Measurements from ENCODE around the gene ATRNL1. TPM values are rescaled to one million over a fixed set of nuclear protein-coding genes. Genes with fewer than 3 reads are reported as not detected.
"Not testable (repeated sequence)": the region's sequence is repeated elsewhere in the genome, so short reads cannot be mapped to it uniquely, and the experiment has no call there.

Gene ATRNL1
- polyA plus RNA-seq, 1 donor from 2014 or later = 47.8 TPM

GRCh38 chr10:115827231-115828009 lies 734.3 kb downstream of the ATRNL1 start:
- H3F3A ChIP-seq (ENCODE audit: insufficient read depth, low read length, poor library complexity, severe bottlenecking) = no peaks in the 10 kb centered on the region
- H3K27me3 ChIP-seq (ENCODE audit: insufficient read depth, low read depth, low read length) = no peaks in the 10 kb centered on the region
- no peak overlapping the region for H2AFZ ChIP-seq (ENCODE audit: low read depth, low read length)
- H4K20me1 ChIP-seq (ENCODE audit: insufficient read depth) = no peaks in the 10 kb centered on the region
- H3K9me3 ChIP-seq (ENCODE audit: low read length) = no peaks in the 10 kb centered on the region
- no peaks in the 10 kb centered on the region for H3K9me2 ChIP-seq (ENCODE audit: insufficient read depth, low read length)
- H3K9ac ChIP-seq (ENCODE audit: low read length) = no peak overlapping the region
- H3K27ac ChIP-seq (ENCODE audit: low read length) = no peak overlapping the region
- H3K36me3 ChIP-seq (ENCODE audit: insufficient read depth, low read length) = no peaks in the 10 kb centered on the region
- no peak for TF ChIP-seq SMC3 (conservative IDR thresholded peaks at IDR 0.05; ENCODE audit: poor library complexity)
- no peak for TF ChIP-seq RAD21 (conservative IDR thresholded peaks at IDR 0.05)
- no peak for TF ChIP-seq MXI1 (conservative IDR thresholded peaks at IDR 0.05; ENCODE audit: poor library complexity, severe bottlenecking)
- TF ChIP-seq TAF1 (IDR thresholded peaks at IDR 0.05; ENCODE audit: low read depth) = no peak
- no peak for TF ChIP-seq CTCF (IDR thresholded peaks at IDR 0.05; ENCODE audit: poor library complexity, severe bottlenecking)
- no peak for TF ChIP-seq EZH2 (IDR thresholded peaks at IDR 0.05; ENCODE audit: borderline replicate concordance, insufficient read depth, low read length, poor library complexity, severe bottlenecking)
- TF ChIP-seq REST (IDR thresholded peaks at IDR 0.05; ENCODE audit: borderline replicate concordance) = no peak
- TF ChIP-seq EP300 (conservative IDR thresholded peaks at IDR 0.05; ENCODE audit: poor library complexity, severe bottlenecking) = no peak
- no peak for TF ChIP-seq POLR2AphosphoS5 (IDR thresholded peaks at IDR 0.05)
- H3K4me3 ChIP-seq (ENCODE audit: low read length) = no peak overlapping the region
- H3K79me2 ChIP-seq (replicated peaks; ENCODE audit: insufficient read depth, low read length) = no peaks in the 10 kb centered on the region
- H3K4me2 ChIP-seq (ENCODE audit: low read length) = no peak overlapping the region

GRCh38 chr10:115828182-115828581 lies 735.0 kb downstream of the ATRNL1 start:
- not testable (repeated sequence) for H3K79me2 ChIP-seq (replicated peaks; ENCODE audit: insufficient read depth, low read length); H3K9me3 ChIP-seq (ENCODE audit: low read length); H3K36me3 ChIP-seq (ENCODE audit: insufficient read depth, low read length); H2AFZ ChIP-seq (ENCODE audit: low read depth, low read length); H4K20me1 ChIP-seq (ENCODE audit: insufficient read depth); H3K4me2 ChIP-seq (ENCODE audit: low read length); H3K9me2 ChIP-seq (ENCODE audit: insufficient read depth, low read length); H3F3A ChIP-seq (ENCODE audit: insufficient read depth, low read length, poor library complexity, severe bottlenecking); H3K4me3 ChIP-seq (ENCODE audit: low read length); H3K27ac ChIP-seq (ENCODE audit: low read length); H3K27me3 ChIP-seq (ENCODE audit: insufficient read depth, low read depth, low read length); H3K9ac ChIP-seq (ENCODE audit: low read length)
